Lung (tissue), 12 donors: Measurements from ENCODE around the gene STS. TPM values are rescaled to one million over a fixed set of nuclear protein-coding genes. Genes with fewer than 3 reads are reported as not detected.

ENCODE experiments used
- ATAC-seq: fragments of 200-7000 bp; cut with Tn5 transposase; one replicate; pipeline ENCODE4 v1.9.1; 2020; ENCODE audit warnings: moderate number of reproducible peaks; ENCODE audit not compliant: insufficient read depth, low FRiP score
- DNase-seq, 3 donors: peaks; one replicate each; pipeline ENCODE4 v3.0.0-alpha.2; 2013 to 2017
- H3K27ac ChIP-seq, 2 donors: one replicate each; pipeline ENCODE4 v1.5.1; 2013; ENCODE audit warnings: mild to moderate bottlenecking in 2 of 2, moderate library complexity in 2 of 2, control low read depth in 1 of 2, inconsistent platforms in 1 of 2, low read depth in 1 of 2, low read length in 1 of 2
- H3K27me3 ChIP-seq, 3 donors: one replicate each; pipeline ENCODE4 v1.5.1; 2013; ENCODE audit warnings: low read length in 2 of 3; ENCODE audit not compliant: control insufficient read depth in 3 of 3, insufficient read depth in 3 of 3
- H3K36me3 ChIP-seq, 4 donors: one replicate each; pipeline ENCODE4 v1.5.1; 2013; ENCODE audit warnings: low read length in 4 of 4, mild to moderate bottlenecking in 1 of 4, moderate library complexity in 1 of 4; ENCODE audit not compliant: control insufficient read depth in 4 of 4, insufficient read depth in 4 of 4
- H3K4me1 ChIP-seq, 5 donors: one replicate each; pipeline ENCODE4 v1.5.1; 2013; ENCODE audit warnings: low read length in 5 of 5, mild to moderate bottlenecking in 2 of 5, moderate library complexity in 1 of 5; ENCODE audit not compliant: control insufficient read depth in 5 of 5, insufficient read depth in 5 of 5
- H3K4me3 ChIP-seq: one replicate; pipeline ENCODE4 v1.5.1; 2013; ENCODE audit warnings: mild to moderate bottlenecking, control low read depth, moderate library complexity
- H3K9ac ChIP-seq, 2 donors: one replicate each; pipeline ENCODE4 v1.5.1; 2013; ENCODE audit warnings: low read length in 2 of 2, control low read depth in 1 of 2; ENCODE audit not compliant: insufficient read depth in 1 of 2
- H3K9me3 ChIP-seq, 4 donors: one replicate each; pipeline ENCODE4 v1.5.1; 2013; ENCODE audit warnings: low read length in 3 of 4, mild to moderate bottlenecking in 1 of 4, moderate library complexity in 1 of 4; ENCODE audit not compliant: control insufficient read depth in 4 of 4, insufficient read depth in 3 of 4
- WGBS, 2 donors: extraction: QIAGEN DNeasy Blood & Tissue Kit; methylation state at CpG; one replicate each; pipeline ENCODE4 v1.1.7; 2013; 5-methylcytosine and 5-hydroxymethylcytosine counted together
- polyA plus RNA-seq, 2 donors: library from polyadenylated mRNA; stranded (reverse); fragments of 200-250 nt; gene quantifications; one replicate each; pipeline ENCODE4 v1.2.1, GENCODE V29; 2013
- total RNA-seq, 2 donors: library from RNA; depleted of rRNA in 1 of 2; stranded (reverse); fragments of >200 nt in 1 of 2; gene quantifications; one replicate each; pipeline ENCODE4 v1.2.1, GENCODE V29; 2014 to 2021
- TF ChIP-seq, protein P1 (sequence below): IDR thresholded peaks from 2 replicates; pipeline ENCODE4 v1.5.1; 2012; ENCODE audit warnings: mild to moderate bottlenecking; ENCODE audit errors: control extremely low read depth, extremely low read depth
- donor health status: control.
- donor health status: control.
- donor health status: Bipolar disorder and iron deficiency.
- donor health status: healthy.
- donor health status: DM: yes; HTN: yes; CAD: no.

STS gene
- total and polyA plus RNA-seq, 4 donors = 5.1 to 16.7 (median 10.9) TPM

DNA sequence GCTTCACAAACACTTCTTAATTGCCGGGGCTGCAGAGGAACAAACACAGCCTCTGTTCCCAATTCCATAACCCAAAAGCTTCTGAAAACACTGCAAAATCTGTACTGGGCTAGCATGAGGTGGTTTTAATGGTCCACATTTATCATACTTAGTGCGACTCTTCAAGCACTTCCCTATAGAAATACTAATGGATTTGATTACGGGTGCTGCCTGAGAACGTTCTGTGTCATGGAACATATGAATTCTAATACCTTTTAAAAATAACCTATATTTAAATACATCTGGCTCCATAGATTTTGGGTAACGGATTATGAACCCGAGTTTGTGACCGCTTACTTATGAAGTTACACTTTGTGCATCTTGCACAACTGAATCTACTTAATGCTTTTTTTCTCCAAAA is 35.4 kb upstream of the STS start:
- H3K9ac ChIP-seq = no peak overlapping the region
- H3K9me3 ChIP-seq = no peaks in the 10 kb centered on the region
- no peak overlapping the region for H3K4me3 ChIP-seq
- peaks cover 0 to 17% (median 0%) of the 10 kb centered on the region in 5 donors for H3K4me1 ChIP-seq
- TF ChIP-seq, protein P1, sequence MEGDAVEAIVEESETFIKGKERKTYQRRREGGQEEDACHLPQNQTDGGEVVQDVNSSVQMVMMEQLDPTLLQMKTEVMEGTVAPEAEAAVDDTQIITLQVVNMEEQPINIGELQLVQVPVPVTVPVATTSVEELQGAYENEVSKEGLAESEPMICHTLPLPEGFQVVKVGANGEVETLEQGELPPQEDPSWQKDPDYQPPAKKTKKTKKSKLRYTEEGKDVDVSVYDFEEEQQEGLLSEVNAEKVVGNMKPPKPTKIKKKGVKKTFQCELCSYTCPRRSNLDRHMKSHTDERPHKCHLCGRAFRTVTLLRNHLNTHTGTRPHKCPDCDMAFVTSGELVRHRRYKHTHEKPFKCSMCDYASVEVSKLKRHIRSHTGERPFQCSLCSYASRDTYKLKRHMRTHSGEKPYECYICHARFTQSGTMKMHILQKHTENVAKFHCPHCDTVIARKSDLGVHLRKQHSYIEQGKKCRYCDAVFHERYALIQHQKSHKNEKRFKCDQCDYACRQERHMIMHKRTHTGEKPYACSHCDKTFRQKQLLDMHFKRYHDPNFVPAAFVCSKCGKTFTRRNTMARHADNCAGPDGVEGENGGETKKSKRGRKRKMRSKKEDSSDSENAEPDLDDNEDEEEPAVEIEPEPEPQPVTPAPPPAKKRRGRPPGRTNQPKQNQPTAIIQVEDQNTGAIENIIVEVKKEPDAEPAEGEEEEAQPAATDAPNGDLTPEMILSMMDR = no peak
- DNase-seq = no peak
- 97% methylated on average over 7 of the region's 7 CpGs for WGBS, 2 donors
- ATAC-seq = no peak
- H3K36me3 ChIP-seq = peaks cover 0 to 3% (median 0%) of the 10 kb centered on the region in 4 donors
- H3K27me3 ChIP-seq = peaks cover 0 to 23% (median 0%) of the 10 kb centered on the region in 3 donors
- no peak overlapping the region for H3K27ac ChIP-seq

DNA sequence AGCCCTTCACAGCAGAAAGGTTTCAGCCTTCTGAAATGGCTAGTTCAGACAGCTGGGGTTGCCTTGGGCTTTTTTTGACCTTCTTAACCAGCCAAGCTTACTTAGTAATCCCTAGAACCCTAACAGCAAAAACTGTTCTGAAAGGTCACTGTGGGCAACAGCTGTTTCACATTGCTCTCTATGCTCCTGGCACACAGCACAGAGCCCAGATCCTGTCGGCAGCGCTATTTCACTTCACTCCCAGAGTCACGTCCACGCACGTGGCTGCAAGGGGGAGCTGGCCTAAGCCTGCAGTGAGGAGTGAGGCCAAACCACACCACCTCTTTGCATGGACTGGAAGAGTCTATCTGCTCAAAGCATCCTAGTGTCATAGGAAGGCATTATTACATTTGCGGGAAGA is 32.0 kb upstream of the STS start:
- ATAC-seq (peak; percentile 41), DNase-seq (peak in 2 of 3 donors; percentile 26 to 55)
- peaks cover 0 to 3% (median 0%) of the 10 kb centered on the region in 4 donors for H3K36me3 ChIP-seq
- no peak overlapping the region for H3K27ac ChIP-seq
- peaks cover 4 to 13% (median 8%) of the 10 kb centered on the region in 5 donors for H3K4me1 ChIP-seq
- no peak overlapping the region for H3K9ac ChIP-seq
- peaks cover 0 to 2% (median 0%) of the 10 kb centered on the region in 4 donors for H3K9me3 ChIP-seq
- peaks cover 0 to 19% (median 0%) of the 10 kb centered on the region in 3 donors for H3K27me3 ChIP-seq
- H3K4me3 ChIP-seq = no peak overlapping the region
- TF ChIP-seq, protein P1 = no peak
- WGBS, 2 donors = 80 to 90% methylated on average over 6 of the region's 6 CpGs

DNA sequence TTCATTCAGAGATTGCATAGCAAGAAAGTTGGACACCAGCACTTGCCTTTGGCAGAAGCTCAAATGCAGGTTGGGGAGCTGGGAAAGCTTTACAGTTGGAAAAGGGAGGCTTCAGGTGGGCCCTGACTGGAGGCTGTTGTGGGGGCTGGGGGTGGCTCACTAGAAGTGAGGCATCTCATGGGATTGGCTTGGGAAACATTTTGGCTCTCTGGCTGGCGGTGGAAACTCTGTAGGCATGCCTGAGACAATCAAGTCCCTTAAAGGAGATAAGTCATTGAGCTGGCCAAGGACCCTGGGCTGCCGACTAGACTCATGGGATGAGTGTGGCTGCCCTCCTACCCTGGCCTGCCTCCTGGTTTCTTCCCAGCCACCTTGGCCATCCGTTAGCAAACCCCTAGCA is 31.4 kb upstream of the STS start:
- TF ChIP-seq, protein P1 = no peak
- H3K9ac ChIP-seq = no peak overlapping the region
- peaks cover 0 to 3% (median 0%) of the 10 kb centered on the region in 4 donors for H3K36me3 ChIP-seq
- peaks cover 4 to 18% (median 10%) of the 10 kb centered on the region in 5 donors for H3K4me1 ChIP-seq
- no peak overlapping the region for H3K4me3 ChIP-seq
- H3K9me3 ChIP-seq = peaks cover 0 to 2% (median 0%) of the 10 kb centered on the region in 4 donors
- WGBS, 2 donors = 93 to 97% methylated on average over 3 of the region's 3 CpGs
- H3K27ac ChIP-seq = no peak overlapping the region
- peaks cover 0 to 19% (median 0%) of the 10 kb centered on the region in 3 donors for H3K27me3 ChIP-seq
- no peak for DNase-seq
- ATAC-seq = no peak

DNA sequence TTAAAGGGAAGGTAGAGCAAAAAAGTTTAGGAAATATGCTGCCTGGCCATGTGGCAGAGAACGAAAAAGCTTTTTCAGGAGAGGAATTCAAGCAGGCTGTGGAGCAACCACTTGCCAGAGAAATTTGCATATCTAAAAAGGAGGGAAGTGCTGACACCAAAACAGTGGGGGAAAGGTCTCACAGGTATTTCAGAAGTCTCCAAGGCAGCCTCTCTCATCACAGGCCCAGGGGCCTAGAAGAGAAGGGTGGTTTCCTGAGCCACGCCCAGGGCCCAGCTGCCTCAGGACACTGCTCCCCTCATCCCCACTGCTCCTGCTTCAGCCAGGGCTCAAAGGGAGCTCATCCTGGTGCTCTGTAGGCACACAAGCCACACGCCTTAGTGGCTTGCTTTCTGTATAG is 29.9 kb upstream of the STS start:
- H3K27me3 ChIP-seq = peaks cover 0 to 23% (median 0%) of the 10 kb centered on the region in 3 donors
- ATAC-seq (no peak), DNase-seq (no peak)
- WGBS, 2 donors = 81 to 93% methylated on average over 3 of the region's 3 CpGs
- H3K9ac ChIP-seq = no peak overlapping the region
- peaks cover 0 to 2% (median 0%) of the 10 kb centered on the region in 4 donors for H3K9me3 ChIP-seq
- peaks cover 11 to 29% (median 13%) of the 10 kb centered on the region in 5 donors for H3K4me1 ChIP-seq
- no peak overlapping the region for H3K4me3 ChIP-seq
- H3K36me3 ChIP-seq = peaks cover 0 to 3% (median 0%) of the 10 kb centered on the region in 4 donors
- TF ChIP-seq, protein P1 = no peak
- H3K27ac ChIP-seq = no peak overlapping the region
